GM19395 (cell line): ENCODE results near the gene XG.
"Not testable (repeated sequence)": the region's sequence is repeated elsewhere in the genome, so short reads cannot be mapped to it uniquely, and the experiment has no call there.

ENCODE experiments used
- ATAC-seq: cut with Tn5 transposase; IDR thresholded peaks from one replicate; pipeline ENCODE4 v1.9.1; 2021; ENCODE audit warnings: mild to moderate bottlenecking, moderate library complexity; ENCODE audit not compliant: unreplicated experiment

The XG gene

DNA sequence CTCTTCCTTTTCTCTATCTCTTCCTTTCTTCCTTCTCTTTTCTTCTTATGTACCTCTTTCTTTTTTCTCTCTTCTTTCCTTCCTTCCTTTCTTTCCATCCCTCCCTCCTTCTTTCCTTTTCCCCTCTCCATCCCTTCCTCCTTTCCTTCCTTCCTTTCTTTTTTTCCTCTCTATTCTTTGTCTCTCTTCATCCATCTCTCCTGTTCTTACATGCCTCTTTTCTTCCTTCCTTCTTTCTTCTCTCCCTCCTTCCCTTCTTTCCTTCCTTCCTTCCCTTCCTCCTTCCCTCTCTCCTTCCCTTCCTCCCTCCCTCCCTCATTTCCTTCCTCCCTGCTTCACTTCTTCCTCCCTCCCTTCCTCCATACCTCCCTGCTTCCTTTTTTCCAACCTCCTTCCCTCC lies 19.2 kb upstream of the XG start:
- ATAC-seq, result no peak

DNA sequence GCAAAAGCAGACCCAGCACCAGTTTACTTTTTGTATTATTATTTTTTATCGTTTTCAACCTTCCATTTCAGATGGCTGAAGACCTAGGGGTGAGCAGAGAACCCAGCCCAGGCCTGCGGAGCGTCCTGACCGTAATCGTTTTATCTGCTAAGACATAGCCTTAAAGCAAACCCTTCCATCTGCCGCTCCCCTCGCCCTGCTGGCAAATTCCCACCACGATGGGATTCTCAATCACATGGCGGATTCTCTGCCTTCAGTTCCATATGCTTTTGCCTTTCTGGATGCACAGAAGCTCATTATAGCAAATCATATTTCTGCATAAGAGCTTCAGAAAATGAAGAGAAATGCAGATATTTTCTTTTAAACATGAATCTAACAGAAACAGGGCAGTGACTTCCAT lies 18.6 kb upstream of the XG start:
- ATAC-seq, result no peak

DNA sequence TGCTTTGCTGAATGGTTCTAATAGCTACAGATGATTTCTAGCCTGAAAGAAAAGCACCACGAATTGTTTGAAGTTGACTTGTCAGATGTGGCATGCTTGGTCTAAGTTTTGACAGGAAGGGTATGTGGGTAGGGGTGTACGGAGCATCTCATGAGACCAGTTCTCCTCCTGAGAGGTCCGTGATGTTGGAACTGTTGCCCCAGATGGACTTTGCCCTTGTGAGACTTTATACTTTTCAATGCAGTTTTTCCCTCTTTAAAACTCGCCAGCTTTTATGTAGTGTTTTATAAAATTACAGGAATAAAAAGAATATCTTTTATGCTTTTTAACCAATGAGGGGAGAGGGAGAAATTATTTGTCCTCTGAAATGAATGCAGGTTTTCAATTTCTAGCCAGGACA lies 16.6 kb upstream of the XG start:
- ATAC-seq, result no peak

DNA sequence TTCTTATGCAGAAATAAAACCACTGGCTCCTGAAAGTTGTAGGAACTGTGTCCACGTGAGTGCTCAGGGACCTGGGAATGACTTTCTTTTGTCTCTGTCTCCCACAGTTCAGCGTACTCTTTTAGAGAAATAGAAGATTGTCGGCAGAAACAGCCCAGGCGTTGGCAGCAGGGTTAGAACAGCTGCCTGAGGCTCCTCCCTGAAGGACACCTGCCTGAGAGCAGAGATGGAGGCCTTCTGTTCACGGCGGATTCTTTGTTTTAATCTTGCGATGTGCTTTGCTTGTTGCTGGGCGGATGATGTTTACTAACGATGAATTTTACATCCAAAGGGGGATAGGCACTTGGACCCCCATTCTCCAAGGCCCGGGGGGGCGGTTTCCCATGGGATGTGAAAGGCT lies 11.2 kb upstream of the XG start:
- ATAC-seq, result no peak

DNA sequence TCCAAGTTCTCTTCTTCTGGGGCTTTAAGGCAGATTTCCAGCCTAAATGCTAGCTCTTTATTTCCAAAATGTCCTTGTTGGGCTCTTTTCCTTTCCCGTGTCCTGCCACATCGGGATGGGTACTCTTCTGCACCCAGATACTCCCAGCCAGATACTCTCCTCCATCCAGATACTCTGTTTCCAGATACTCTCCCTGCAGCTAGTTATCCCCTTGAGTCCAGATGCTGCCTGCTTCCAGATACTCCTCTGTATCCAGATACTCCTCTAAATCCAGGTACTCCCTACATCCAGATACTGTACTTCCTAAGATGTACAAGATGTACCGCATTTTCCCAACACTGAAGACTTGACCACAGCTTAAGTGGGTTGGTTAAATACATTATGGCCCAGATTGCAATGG lies 10.5 kb upstream of the XG start:
- ATAC-seq, result no peak

DNA sequence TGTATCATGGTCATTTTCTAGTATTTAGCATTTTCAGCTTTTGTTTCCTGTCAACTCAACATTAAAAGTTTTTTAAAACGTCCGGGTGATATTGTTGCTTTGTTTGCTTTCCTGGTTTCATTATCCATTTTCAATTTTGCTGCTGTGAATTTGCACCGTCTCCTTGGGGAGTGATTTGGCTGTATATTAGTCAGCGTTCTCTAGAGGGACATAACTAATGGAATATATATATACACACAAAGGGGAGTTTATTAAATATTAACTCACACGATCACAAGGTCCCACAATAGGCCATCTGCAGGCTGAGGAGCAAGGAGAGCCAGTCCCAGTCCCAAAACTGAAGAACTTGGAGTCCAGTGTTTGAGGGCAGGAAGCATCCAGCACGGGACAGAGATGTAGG lies 5.6 kb upstream of the XG start:
- ATAC-seq, result not testable (repeated sequence)

DNA sequence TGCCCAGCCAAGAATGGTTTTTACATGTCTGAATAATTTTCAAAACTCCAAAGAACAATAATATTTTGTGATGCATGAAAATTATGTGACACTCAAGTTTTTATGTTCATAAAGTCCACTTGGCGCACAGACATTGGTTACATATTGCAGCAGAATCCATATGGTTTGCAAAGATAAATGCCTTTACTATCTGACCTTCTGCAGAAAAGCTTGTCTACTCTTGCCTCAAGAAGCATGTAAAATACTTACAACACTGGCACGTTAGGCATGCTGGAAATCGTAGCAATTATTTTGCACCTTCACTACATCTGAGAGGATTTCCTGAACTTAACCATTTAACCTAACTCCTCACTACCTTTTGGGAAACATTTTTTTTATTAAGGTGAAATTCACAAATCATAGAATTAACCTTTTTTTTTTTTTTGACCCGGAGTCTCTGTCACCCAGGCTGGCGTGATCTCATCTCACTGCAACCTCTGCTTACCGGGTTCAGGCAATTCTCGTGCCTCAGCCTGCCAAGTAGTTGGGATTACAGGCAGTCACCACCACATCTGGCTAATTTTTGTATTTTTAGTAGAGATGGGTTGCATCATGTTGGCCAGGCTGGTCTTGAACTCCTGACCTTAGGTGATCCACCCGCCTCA lies 3.5 kb upstream of the XG start:
- ATAC-seq, result no peak

DNA sequence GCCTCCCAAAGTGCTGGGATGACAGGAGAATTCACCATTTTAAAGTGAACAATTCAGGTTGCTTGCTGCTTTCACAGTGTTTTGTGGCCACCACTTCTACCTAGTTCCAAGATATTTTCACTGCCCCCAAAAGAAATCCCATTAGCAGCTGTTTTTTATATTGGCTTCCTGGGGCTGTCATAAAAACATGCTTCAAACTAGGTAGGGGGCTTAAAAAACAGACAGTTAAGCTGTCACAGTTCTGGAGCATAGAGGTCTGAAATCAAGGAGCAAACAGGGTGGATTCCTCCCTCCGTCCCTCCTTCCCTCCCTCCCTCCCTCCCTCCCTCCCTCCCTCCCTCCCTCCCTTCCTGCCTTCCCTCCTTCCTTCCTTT lies 3.0 kb upstream of the XG start:
- ATAC-seq, result no peak

DNA sequence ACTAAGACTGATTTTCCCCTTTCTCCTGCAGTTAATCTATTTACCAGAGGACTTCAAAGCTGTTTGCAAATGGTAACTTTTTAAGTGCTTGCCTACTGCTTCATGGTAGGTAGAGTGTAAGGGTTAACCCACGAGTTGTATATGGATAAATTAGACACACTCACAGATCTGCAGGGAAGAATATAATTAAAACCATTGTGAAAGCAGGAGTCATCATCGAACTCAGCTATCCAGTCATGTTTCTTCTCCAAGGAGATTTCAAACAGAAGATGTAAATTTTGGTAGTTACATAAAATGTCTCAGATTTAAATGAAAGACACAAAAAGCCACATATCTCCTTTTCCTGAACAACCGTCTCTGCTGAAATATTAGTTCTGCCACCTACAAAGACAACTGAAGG lies 549 bp upstream of the XG start:
- no peak for ATAC-seq

DNA sequence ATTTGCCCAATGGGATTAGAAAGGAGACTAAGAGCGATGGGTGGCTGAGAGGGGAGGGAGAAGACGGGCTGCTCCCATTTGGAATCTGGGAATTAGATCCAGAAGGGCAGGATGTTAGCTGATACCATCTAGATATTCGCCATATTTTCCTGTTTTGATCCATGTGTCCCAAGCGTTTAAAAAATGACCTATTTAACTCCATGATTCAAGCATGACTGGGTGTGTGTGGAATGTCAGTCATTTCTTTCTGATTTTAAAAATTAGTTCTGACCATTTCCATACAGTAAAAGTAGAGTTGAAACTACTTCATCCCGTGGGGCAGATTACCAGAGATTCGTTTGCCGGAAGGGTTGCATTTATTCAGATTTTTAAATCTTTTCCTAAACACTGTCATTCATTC lies 601 bp downstream of the XG start:
- ATAC-seq, result not testable (repeated sequence)

DNA sequence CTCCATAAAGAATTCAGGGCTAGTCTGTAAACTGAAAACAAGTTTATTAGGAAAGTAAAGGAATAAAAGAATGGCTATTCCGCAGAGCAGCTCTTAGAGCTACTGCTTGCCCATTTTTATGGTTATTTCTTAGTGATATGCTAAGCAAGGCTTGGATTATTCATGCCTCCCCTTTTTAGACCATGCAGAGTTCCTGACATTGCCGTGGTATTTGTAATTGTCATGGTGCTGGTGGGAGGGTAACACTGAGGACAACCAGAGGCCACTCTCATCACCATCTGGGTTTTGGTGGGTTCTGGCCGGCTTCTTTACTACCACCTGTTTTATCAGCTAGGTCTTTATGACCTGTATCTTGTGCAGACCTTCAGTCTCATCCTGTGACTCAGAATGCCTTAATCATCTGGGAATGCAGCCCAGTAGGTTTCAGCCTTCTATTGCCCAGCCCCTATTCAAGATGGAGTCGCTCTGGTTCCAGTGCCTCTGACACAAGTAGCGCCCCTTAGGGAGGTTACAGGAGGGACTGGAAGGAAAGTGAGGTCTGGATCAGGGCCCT lies 3.4 kb downstream of the XG start:
- not testable (repeated sequence) for ATAC-seq

DNA sequence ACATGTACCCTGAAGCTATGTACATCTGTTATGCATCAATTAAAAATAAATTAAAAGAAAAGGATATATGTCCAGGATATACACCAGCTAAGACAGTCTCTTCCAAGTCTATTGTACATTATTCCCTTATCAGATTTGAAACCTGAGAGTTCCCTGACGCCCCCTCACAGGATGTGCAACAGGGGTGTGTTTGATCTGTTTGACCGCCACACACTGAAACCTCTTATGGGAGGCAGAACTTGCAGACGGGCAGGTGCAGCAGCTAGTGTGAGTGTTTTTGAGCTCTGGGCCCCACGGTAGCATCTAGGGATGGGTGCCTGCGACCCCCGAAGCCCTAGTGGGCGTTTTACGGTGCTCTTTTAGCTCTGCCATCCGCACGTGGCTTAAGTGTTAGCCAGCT lies 4.7 kb downstream of the XG start:
- ATAC-seq, result no peak

DNA sequence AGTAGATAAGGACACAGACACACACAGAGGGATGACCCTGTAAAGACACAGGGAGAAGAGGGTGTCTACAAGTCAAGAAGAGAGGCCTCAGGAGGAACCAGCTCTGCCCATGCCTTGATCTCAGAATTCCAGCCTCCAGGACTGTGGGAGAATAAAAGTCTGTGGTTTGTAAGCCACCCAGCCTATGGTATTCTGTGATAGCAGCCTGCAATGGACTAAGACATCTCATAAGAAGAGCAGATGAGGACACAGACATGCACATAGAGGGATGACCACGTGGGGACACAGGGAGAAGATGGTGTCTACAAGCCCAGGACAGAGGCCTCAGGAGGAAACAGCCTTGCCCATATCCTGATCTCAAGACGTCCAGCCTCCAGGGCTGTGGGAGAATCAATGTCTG lies 9.4 kb downstream of the XG start:
- no peak for ATAC-seq

DNA sequence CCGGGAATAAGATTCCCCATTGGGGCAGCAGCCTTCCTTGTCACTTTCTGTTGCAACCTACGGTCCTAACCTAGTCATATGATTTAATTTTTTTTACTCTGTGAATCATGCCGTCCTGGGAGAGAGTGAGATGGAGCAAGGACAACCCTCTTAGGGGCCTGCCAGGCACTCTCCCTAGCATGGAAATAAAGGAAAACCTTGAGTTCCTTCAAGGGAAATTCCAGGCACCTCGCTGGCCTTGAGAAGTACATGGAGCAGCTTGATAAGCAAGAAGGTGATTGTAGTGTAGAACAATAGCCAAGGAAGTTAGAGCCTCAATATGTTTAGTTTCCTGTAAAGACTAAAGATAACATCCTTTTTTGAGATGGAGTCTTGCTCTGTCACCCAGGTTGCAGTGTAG lies 10.8 kb downstream of the XG start:
- not testable (repeated sequence) for ATAC-seq

DNA sequence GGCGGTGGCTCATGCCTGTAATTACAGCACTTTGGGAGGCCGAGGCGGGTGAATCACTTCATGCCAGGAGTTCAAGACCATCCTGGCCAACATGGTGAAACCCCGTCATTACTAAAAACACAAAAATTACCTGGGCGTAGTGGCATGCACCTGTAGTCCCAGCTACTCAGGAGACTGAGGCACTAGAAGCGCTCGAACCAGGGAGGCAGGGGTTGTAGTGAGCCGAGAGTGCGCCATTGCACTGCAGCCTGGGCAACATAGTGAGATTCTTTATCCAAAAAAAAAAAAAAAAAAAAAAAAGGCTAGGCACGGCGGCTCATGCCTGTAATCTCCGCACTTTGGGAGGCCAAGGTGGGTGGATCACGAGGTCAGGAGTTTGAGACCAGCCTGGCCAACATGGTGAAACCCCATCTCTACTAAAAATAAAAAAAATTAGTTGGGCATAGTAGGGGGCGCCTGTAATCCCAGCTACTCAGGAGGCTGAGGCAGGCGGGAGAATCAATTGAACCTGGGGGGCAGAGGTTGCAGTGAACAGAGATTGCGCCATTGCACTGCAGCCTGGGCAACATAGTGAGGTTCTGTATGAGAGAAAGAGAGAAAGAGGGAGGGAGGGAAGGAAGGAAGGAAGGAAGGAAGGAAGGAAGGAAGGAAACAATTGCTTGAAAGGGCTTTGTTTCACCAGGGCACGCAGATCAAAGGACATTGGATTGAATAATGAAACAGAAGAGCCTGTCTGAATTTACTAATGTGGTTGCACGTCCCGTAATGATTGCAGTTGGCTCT lies 13.1 kb downstream of the XG start:
- not testable (repeated sequence) for ATAC-seq

DNA sequence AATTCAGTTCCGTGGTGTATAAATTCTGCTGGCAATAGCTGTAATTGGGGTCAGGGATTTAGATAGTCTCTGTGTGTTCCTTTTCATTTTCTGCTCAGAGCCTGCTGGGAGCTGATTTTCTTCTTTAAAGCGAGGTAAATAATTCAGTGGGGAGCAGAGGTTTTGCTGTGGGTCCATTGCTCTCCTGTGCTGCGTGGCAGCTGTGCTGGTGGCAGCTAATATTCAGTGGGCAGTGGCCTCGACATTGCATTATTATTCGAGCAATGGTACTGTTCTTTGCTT lies 13.7 kb downstream of the XG start:
- no peak for ATAC-seq

DNA sequence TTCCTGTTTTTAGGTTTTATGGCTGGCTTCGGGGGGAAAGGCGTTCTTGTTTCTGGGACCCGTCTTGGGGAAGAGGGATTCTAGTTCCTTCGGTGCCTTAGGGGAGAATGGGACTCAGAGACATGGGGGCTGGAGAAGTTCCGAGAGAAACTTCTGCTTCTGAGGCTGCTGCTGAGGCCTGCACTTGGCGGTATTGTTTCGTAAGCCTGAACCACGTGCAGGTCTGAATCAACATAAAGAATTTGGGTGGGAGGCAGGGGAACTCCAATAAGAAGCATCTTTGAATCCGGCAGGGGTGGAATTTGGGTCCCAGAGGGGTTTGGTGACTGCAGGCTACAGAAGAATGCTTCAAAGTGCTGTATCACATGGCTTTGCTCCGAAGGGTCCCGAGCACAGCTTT lies 15.1 kb downstream of the XG start:
- no peak for ATAC-seq

DNA sequence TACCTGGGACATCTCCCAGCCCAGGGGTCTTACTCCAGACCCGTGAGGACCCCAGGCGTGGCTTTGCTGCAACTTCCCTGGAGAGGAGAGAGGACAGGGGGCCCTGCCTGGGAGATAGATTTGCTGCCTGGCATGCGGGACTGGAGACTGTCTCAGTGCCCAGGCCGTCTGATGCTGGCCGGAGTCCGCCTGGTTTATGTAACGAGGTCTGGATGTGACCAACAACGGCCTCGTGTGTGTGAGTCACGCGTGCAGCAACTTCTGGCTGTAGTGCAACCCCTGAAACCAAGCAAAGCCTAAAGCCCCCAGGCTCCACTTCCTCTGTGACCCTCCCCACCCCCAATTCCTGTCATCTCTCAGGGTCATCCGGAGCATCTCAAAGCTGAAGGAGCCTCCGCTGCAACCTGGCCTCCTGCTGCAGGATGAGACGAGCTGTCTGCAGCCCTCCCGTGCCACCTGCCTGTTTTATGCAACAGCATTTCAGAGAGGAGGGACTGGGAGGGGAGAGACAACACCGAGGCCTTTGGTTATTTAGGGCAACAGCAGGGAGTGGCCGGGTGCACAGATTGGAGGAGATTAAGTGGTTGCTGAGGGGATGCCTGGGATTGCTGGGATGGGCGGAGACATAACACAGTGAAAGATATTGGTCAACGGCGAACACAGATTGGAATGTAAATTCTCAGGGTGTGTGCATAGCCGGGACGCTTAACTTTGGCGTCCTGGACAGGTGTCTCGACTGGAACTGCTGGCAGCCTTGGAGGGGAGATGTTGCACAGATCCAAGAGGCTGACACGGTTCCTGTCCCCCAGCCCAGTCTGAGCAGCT lies 16.0 kb downstream of the XG start:
- no peak for ATAC-seq

DNA sequence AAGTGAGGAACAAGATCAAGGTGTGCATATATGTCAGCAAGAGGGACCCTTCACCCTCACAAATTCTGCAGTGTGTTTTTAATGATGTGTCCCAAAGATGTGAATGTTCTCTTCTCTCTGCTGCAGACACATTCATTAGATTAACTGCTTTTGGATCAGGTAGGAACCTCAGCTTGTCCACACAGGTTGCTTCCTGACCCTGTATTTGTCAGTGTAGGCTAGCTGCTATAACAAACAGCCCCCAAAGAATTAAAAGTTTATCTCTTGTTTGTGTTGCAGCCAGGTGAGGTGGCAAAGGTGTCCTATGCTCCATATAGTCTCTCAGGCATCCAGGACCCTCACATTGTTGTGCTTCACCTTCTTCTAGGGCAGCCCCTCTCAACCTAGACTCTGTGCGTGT lies 17.8 kb downstream of the XG start:
- no peak for ATAC-seq

DNA sequence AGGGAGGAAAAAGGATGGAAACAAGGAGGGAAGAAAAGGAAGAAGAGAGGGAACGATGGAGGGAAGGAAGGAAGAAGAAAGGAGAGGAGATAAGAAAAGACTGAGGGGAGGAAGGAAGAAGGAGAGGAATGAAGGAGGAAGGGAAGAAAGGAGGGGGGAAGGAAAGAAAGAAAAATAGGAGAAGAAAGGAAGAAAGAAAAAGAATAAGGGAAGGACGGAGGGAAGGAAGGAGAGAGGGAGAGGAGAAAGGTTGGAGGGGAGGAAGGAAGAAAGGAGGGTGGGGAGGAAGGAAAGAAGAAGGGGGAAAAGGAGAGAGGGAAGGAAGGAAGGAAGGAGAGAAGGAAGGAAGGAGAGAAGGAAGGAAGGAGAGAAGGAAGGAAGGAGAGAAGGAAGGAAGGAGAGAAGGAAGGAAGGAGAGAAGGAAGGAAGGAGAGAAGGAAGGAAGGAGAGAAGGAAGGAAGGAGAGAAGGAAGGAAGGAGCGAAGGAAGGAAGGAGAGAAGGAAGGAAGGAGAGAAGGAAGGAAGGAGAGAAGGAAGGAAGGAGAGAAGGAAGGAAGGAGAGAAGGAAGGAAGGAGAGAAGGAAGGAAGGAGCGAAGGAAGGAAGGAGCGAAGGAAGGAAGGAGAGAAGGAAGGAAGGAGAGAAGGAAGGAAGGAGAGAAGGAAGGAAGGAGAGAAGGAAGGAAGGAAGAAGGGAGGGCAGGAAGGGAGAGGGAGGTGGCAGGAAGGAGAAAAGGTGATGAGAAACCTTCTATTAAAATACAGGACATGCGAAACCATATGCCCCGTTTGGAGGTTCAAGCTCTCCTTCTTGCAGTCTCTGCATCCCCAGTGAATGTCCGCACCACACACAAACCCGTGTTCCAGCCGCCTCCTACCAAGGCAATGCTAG lies 21.6 kb downstream of the XG start:
- ATAC-seq, result not testable (repeated sequence)

DNA sequence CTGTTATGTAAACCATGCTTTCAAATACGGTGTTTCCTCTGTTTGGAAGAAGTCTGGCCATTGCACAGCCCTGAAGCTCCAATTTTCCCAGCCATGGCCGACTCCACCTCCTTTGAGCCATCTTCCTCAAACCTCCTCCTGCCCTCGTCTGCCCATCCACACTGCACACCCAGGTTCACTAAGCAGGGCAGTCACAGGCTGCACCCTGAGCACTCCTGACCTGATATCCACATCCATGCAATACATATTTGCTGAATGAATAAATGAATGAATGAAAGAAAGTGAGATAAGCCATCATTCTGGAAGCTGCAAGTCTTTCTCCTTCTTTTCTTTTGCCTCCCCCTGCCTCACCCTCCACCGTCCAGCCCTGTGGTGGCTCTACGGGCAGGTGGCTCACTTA lies 22.2 kb downstream of the XG start:
- ATAC-seq, result no peak
